Endodermal cell (in vitro differentiated cells): Measurements from ENCODE around the gene NKAIN4. TPM values are rescaled to one million over a fixed set of nuclear protein-coding genes. Genes with fewer than 3 reads are reported as not detected.

ENCODE experiments used
- DNase-seq: peaks from one replicate; pipeline ENCODE4 v3.0.0-alpha.2; 2017
- H3K27ac ChIP-seq: 2 replicates; pipeline ENCODE4 v1.5.1; 2013; ENCODE audit warnings: mild to moderate bottlenecking, low read depth, low read length, moderate library complexity
- H3K27me3 ChIP-seq: 2 replicates; pipeline ENCODE4 v1.6.1; 2013; ENCODE audit warnings: mild to moderate bottlenecking, low read length, moderate library complexity; ENCODE audit not compliant: insufficient read depth, control insufficient read depth, poor library complexity, severe bottlenecking
- H3K36me3 ChIP-seq: 2 replicates; pipeline ENCODE4 v1.7.0; 2013; ENCODE audit warnings: mild to moderate bottlenecking, low read length, moderate library complexity; ENCODE audit not compliant: control insufficient read depth, insufficient read depth
- H3K4me1 ChIP-seq: one replicate; pipeline ENCODE4 v1.7.0; 2013; ENCODE audit warnings: low read length; ENCODE audit not compliant: control insufficient read depth, insufficient read depth
- H3K4me3 ChIP-seq: 2 replicates; pipeline ENCODE4 v1.5.1; 2013; ENCODE audit warnings: mild to moderate bottlenecking, low read length, moderate library complexity
- H3K9ac ChIP-seq: 2 replicates; pipeline ENCODE4 v1.6.1; 2013; ENCODE audit warnings: mild to moderate bottlenecking, low read length, moderate library complexity; ENCODE audit not compliant: poor library complexity, severe bottlenecking; ENCODE audit errors: extremely low read depth
- H3K9me3 ChIP-seq: 2 replicates; pipeline ENCODE4 v1.6.1; 2013; ENCODE audit warnings: mild to moderate bottlenecking, low read length, moderate library complexity; ENCODE audit not compliant: control insufficient read depth
- H3K27ac Mint-ChIP-seq: 2 replicates; pipeline ENCODE4 v1.8.0; 2020; ENCODE audit warnings: mixed read lengths
- H3K27me3 Mint-ChIP-seq: 2 replicates; pipeline ENCODE4 v1.8.0; 2021; ENCODE audit warnings: mild to moderate bottlenecking, mixed read lengths; ENCODE audit not compliant: insufficient read depth
- H3K36me3 Mint-ChIP-seq: 2 replicates; pipeline ENCODE4 v1.8.0; 2020; ENCODE audit warnings: low read depth, mixed read lengths
- H3K4me1 Mint-ChIP-seq: 2 replicates; pipeline ENCODE4 v1.8.0; 2020; ENCODE audit warnings: mixed read lengths
- H3K4me3 Mint-ChIP-seq: 2 replicates; pipeline ENCODE4 v1.8.0; 2020; ENCODE audit warnings: mild to moderate bottlenecking, moderate library complexity, mixed read lengths
- H3K9me3 Mint-ChIP-seq: 2 replicates; pipeline ENCODE4 v1.8.0; 2020; ENCODE audit warnings: mild to moderate bottlenecking, mixed read lengths
- WGBS, 2 experiments: methylation state at CpG; one replicate each; pipeline versions ENCODE4 v1.1.5 to v1.1.7; 2013; ENCODE audit warnings: missing lambda C conversion rate in 2 of 2, mixed read lengths in 1 of 2; ENCODE audit not compliant: insufficient coverage in 1 of 2, insufficient read length in 1 of 2; 5-methylcytosine and 5-hydroxymethylcytosine counted together
- total RNA-seq, 2 donors: library from RNA; stranded (reverse); fragmentation: NEBNext Ultra II Directional in 1 of 2; extraction: Animal tissue kit (Norgen Biotek cat#: 25700) in 1 of 2; gene quantifications; 2 replicates in 1 of 2; 3 replicates in 1 of 2; pipeline ENCODE4 v1.2.1, GENCODE V29; 2021
- TF ChIP-seq, protein P1 (sequence below): fragments of 200-600 bp; sonication (generic); conservative IDR thresholded peaks from 2 replicates; pipeline ENCODE4 v1.5.0; 2021; ENCODE audit warnings: antibody characterized with exemption, mild to moderate bottlenecking

Gene NKAIN4
- total RNA-seq, 2 donors from 2014 or later = 0.24 to 1.7 TPM

DNA sequence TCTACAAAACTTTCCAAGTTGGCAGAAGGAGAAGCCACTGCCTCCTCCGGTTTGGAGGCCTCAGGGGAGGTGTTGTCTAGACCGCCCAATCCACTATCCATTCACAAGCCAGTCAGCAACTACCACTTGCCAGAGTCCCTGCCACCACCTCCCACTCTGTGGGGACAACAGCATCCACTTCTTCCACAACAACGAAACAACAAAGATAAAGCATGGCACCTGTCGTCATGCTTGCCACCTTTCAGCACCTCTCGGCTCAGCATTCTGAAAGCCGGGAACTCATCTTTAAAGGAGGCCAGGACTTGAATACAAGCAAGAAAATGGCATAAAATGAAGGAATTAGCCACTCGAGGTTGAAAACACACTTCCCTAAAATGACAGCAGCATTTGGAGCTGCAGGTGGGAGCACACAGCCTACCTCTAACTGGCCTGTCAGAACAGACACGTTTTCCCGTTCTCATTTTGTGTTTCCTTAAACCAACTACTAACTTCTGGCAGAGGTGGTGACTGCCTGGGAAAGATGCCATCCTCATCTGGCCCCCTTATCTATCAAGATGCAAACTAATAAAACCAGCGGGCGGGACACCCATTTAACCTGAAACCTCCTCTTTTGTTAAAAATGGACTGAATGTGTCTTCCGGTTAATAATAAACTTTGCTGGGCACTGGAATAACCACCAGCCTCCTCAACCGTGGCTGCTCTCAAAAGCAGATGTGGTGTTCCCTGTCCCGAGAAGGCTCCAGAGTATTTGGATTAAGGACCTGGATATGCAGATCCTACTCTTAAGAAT is 60.1 kb downstream of the NKAIN4 start:
- Histone ChIP-seq H3K9me3 (no peaks in the 10 kb centered on the region), H3K36me3 (peaks cover 50% of the 10 kb centered on the region), H3K27me3 (no peaks in the 10 kb centered on the region), H3K9ac (no peak overlapping the region), H3K4me1 (no peaks in the 10 kb centered on the region), H3K4me3 (no peak overlapping the region), H3K27ac (no peak overlapping the region)
- Mint-ChIP-seq H3K4me3 (no peak overlapping the region), H3K9me3 (no peaks in the 10 kb centered on the region), H3K27me3 (no peaks in the 10 kb centered on the region), H3K4me1 (peaks cover 7% of the 10 kb centered on the region), H3K36me3 (peaks cover 44% of the 10 kb centered on the region), H3K27ac (peak overlapping the region; percentile 70)
- 91 to 94% methylated on average over 14 of the region's 14 CpGs for WGBS, 2 experiments
- TF ChIP-seq, protein P1, sequence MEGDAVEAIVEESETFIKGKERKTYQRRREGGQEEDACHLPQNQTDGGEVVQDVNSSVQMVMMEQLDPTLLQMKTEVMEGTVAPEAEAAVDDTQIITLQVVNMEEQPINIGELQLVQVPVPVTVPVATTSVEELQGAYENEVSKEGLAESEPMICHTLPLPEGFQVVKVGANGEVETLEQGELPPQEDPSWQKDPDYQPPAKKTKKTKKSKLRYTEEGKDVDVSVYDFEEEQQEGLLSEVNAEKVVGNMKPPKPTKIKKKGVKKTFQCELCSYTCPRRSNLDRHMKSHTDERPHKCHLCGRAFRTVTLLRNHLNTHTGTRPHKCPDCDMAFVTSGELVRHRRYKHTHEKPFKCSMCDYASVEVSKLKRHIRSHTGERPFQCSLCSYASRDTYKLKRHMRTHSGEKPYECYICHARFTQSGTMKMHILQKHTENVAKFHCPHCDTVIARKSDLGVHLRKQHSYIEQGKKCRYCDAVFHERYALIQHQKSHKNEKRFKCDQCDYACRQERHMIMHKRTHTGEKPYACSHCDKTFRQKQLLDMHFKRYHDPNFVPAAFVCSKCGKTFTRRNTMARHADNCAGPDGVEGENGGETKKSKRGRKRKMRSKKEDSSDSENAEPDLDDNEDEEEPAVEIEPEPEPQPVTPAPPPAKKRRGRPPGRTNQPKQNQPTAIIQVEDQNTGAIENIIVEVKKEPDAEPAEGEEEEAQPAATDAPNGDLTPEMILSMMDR = no peak
- no peak for DNase-seq

DNA sequence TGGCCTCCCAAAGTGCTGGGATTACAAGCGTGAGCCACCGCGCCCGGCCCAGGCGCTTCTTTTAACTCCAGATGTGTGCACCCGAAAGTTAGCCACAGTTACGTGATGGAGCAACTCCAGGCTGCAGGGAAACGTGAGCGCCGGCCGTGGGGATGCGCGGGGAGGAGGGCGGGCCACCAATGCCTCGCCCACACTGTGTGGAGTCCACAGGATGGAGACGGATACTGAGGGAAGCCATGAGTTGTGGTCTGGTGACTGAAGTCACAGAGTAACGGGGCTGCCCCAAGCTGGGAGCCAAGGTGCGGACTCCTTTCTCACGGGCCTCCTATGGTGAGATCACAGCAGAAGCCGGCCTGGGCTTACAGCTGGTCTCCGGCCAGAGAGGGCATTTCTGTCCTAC is 61.5 kb downstream of the NKAIN4 start:
- TF ChIP-seq, protein P1 = no peak
- WGBS, 2 experiments = 94 to 96% methylated on average over 19 to 21 of the region's 21 CpGs
- Histone ChIP-seq H3K9ac (no peak overlapping the region), H3K4me3 (no peak overlapping the region), H3K27ac (no peak overlapping the region), H3K9me3 (no peaks in the 10 kb centered on the region), H3K36me3 (peaks cover 39% of the 10 kb centered on the region), H3K4me1 (no peaks in the 10 kb centered on the region), H3K27me3 (no peaks in the 10 kb centered on the region)
- peaks cover 4% of the 10 kb centered on the region for H3K4me1 Mint-ChIP-seq
- H3K36me3 Mint-ChIP-seq = peaks cover 30% of the 10 kb centered on the region
- H3K9me3 Mint-ChIP-seq = no peaks in the 10 kb centered on the region
- H3K27me3 Mint-ChIP-seq = no peaks in the 10 kb centered on the region
- no peak overlapping the region for H3K4me3 Mint-ChIP-seq
- DNase-seq = no peak
- no peak overlapping the region for H3K27ac Mint-ChIP-seq

- H3K4me1 ChIP-seq = no peaks in the 10 kb centered on the region
- H3K9ac ChIP-seq = no peak overlapping the region
Measured at GRCh38 chr20:63191400-63191799, 62.9 kb downstream of the NKAIN4 start.

More at GRCh38 chr20:63191400-63191799, 62.9 kb downstream of the NKAIN4 start:
- Mint-ChIP-seq H3K27me3 (no peaks in the 10 kb centered on the region), H3K36me3 (peaks cover 19% of the 10 kb centered on the region), H3K4me1 (peaks cover 4% of the 10 kb centered on the region), H3K9me3 (no peaks in the 10 kb centered on the region), H3K4me3 (no peak overlapping the region), H3K27ac (no peak overlapping the region)
- TF ChIP-seq, protein P1 = no peak
- 91 to 92% methylated on average over 13 to 14 of the region's 14 CpGs for WGBS, 2 experiments
- Histone ChIP-seq H3K36me3 (peaks cover 25% of the 10 kb centered on the region), H3K9me3 (no peaks in the 10 kb centered on the region), H3K27ac (no peak overlapping the region), H3K4me3 (no peak overlapping the region), H3K27me3 (no peaks in the 10 kb centered on the region)
- no peak for DNase-seq
